Measurements from ENCODE around the gene MUC16. TPM values are rescaled to one million over a fixed set of nuclear protein-coding genes. Genes with fewer than 3 reads are reported as not detected.
"Not testable (repeated sequence)": the region's sequence is repeated elsewhere in the genome, so short reads cannot be mapped to it uniquely, and the experiment has no call there.

Gene MUC16
- total RNA-seq, 2 donors from 2014 or later, result 0.14 to 1.2 TPM

DNA sequence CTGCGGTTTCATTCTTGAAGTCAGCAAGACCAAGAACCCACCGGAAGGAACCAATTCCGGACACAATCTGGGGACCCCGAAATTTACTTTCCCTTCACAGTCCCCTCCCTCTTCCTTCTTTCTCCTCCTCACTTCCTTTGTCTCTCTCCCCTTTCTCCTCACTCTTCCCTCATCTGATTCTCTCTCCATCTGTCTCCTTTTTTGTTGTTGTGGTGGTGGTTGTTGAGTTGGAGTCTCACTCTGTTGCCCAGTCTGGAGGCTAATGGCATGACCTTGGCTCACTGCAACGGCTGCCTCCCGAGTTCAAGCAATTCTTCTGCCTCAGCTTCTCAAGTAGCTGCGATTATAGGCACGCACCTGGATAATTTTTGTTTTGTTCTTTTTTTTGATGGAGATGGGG, 44.0 kb upstream of the MUC16 start:
- no peaks in the 10 kb centered on the region for H3K9me3 ChIP-seq
- no peaks in the 10 kb centered on the region for H3K4me1 ChIP-seq (replicated peaks)
- no peak overlapping the region for H3K27ac ChIP-seq
- H3K27me3 ChIP-seq (replicated peaks; ENCODE audit: insufficient read depth), result no peaks in the 10 kb centered on the region
- no peak for DNase-seq (ENCODE audit: low spot score)
- no peaks in the 10 kb centered on the region for H3K36me3 ChIP-seq
- intact Hi-C loops (cut with DNase I), result no loop called here
- 79% methylated on average over 8 of the region's 8 CpGs for WGBS
- no peak overlapping the region for H3K4me3 ChIP-seq
- TF ChIP-seq, protein P1, sequence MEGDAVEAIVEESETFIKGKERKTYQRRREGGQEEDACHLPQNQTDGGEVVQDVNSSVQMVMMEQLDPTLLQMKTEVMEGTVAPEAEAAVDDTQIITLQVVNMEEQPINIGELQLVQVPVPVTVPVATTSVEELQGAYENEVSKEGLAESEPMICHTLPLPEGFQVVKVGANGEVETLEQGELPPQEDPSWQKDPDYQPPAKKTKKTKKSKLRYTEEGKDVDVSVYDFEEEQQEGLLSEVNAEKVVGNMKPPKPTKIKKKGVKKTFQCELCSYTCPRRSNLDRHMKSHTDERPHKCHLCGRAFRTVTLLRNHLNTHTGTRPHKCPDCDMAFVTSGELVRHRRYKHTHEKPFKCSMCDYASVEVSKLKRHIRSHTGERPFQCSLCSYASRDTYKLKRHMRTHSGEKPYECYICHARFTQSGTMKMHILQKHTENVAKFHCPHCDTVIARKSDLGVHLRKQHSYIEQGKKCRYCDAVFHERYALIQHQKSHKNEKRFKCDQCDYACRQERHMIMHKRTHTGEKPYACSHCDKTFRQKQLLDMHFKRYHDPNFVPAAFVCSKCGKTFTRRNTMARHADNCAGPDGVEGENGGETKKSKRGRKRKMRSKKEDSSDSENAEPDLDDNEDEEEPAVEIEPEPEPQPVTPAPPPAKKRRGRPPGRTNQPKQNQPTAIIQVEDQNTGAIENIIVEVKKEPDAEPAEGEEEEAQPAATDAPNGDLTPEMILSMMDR (IDR thresholded peaks at IDR 0.05), result no peak
- TF ChIP-seq POLR2A (IDR thresholded peaks at IDR 0.05) (no peak), POLR2AphosphoS5 (IDR thresholded peaks at IDR 0.05) (no peak)

DNA sequence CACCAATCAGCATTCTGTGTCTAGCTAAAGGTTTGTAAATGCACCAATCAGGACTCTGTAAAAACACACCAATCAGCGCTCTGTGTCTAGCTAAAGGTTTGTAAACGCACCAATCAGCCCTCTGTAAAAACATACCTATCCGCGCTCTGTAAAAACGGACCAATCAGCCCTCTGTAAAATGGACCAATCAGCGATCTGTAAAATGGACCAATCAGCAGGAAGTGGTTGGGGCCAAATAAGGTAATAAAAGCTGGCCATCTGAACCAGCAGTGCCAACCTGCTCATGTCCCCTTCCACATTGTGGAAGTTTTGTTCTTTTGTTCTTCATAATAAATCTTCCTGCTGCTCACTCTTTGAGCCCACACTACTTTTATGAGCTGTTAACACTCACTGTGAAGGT, 43.5 kb upstream of the MUC16 start:
- H3K4me3 ChIP-seq; DNase-seq (ENCODE audit: low spot score); H3K27ac ChIP-seq; H3K36me3 ChIP-seq; H3K9me3 ChIP-seq; intact Hi-C loops (cut with DNase I); H3K27me3 ChIP-seq (replicated peaks; ENCODE audit: insufficient read depth); H3K4me1 ChIP-seq (replicated peaks): not testable (repeated sequence)
- WGBS, result 92% methylated on average over 6 of the region's 6 CpGs

DNA sequence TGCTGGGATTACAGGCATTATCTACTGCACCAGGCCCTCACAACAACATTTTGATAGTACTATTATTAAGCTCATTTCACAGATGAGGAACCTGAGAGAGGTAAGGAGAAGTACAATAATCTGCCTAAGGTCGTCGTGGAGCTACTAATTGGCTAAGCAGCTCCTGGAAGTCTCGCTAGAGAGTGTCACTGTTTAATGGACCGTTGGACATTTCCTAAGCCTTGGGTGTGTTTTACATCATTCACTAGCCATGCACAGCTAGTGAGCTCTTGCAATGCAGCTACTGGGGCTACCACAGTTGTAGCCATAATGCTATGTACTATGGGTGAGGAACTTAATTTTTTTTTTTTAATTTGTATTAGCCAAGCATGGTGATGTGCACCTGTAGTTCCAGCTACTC, 42.7 kb upstream of the MUC16 start:
- intact Hi-C loops (cut with DNase I), result no loop called here
- 84% methylated on average over 4 of the region's 4 CpGs for WGBS

DNA sequence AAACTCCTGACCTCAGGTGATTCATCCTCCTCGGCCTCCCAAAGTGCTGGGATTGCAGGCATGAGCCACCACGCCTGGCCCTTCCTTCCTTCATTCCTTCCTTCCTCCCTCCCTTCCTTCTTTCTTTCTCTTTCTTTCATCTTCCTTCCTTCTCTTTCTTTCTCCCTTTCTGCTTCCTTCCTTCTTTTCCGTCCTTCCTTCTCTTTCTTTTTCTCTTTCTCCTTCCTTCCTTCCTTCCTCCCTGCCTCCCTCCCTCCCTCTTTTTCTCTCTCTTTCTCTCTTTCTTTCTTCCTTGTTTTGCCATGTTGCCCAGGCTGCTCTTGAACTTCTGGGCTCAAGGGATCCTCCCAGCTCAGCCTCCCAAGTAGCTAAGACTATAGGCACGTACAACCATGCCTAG, 36.5 kb upstream of the MUC16 start:
- DNase-seq (ENCODE audit: low spot score), result no peak
- no peak for TF ChIP-seq POLR2AphosphoS5 (IDR thresholded peaks at IDR 0.05)
- no peak for TF ChIP-seq POLR2A (IDR thresholded peaks at IDR 0.05)
- TF ChIP-seq, protein P1 (IDR thresholded peaks at IDR 0.05), result no peak
- Histone ChIP-seq H3K27ac (no peak overlapping the region), H3K9me3 (no peaks in the 10 kb centered on the region), H3K27me3 (replicated peaks; ENCODE audit: insufficient read depth) (no peaks in the 10 kb centered on the region), H3K4me3 (no peak overlapping the region), H3K4me1 (replicated peaks) (no peaks in the 10 kb centered on the region), H3K36me3 (no peaks in the 10 kb centered on the region)
- intact Hi-C loops (cut with DNase I), result no loop called here
- 66% methylated on average over 4 of the region's 4 CpGs for WGBS

More for the DNA sequence above, 42.7 kb upstream of the MUC16 start:
- TF ChIP-seq, protein P1 (IDR thresholded peaks at IDR 0.05), result no peak
- no peak for TF ChIP-seq POLR2AphosphoS5 (IDR thresholded peaks at IDR 0.05)
- no peak for TF ChIP-seq POLR2A (IDR thresholded peaks at IDR 0.05)
- no peak for DNase-seq (ENCODE audit: low spot score)
- H3K36me3 ChIP-seq, result no peaks in the 10 kb centered on the region
- H3K27ac ChIP-seq, result no peak overlapping the region
- no peaks in the 10 kb centered on the region for H3K9me3 ChIP-seq
- H3K27me3 ChIP-seq (replicated peaks; ENCODE audit: insufficient read depth), result no peaks in the 10 kb centered on the region
- H3K4me1 ChIP-seq (replicated peaks), result no peaks in the 10 kb centered on the region
- H3K4me3 ChIP-seq, result no peak overlapping the region

DNA sequence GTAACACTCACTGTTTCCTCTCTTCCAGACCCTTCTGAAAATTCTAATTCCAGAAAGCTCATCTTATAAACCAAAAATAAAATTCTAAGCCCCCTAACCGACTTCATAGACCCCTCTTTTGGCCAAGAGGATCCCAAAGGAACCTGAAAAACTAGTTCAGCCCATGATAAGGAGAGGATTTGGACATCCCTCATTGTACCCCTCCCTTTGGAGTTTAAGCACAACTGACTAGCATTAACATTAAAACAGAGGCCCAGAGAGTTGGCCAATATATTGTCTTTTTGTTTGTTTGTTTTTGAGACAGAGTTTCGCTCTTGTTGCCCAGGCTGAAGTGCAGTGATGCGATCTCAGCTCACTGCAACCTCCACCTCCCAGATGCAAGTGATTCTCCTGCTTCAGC, 34.2 kb upstream of the MUC16 start:
- no peak overlapping the region for H3K4me3 ChIP-seq
- H3K36me3 ChIP-seq, result no peaks in the 10 kb centered on the region
- no peak overlapping the region for H3K27ac ChIP-seq
- 61% methylated on average over 3 of the region's 3 CpGs for WGBS
- intact Hi-C loops (cut with DNase I), result no loop called here
- no peaks in the 10 kb centered on the region for H3K9me3 ChIP-seq
- TF ChIP-seq, protein P1 (IDR thresholded peaks at IDR 0.05), result no peak
- no peak for TF ChIP-seq POLR2AphosphoS5 (IDR thresholded peaks at IDR 0.05)
- H3K4me1 ChIP-seq (replicated peaks), result no peaks in the 10 kb centered on the region
- no peak for DNase-seq (ENCODE audit: low spot score)
- H3K27me3 ChIP-seq (replicated peaks; ENCODE audit: insufficient read depth), result no peaks in the 10 kb centered on the region
